ENCODE data around the gene ST8SIA6. TPM values are rescaled to one million over a fixed set of nuclear protein-coding genes. Genes with fewer than 3 reads are reported as not detected.
"Not testable (repeated sequence)": the region's sequence is repeated elsewhere in the genome, so short reads cannot be mapped to it uniquely, and the experiment has no call there.

ST8SIA6 gene
- 0.09 and 0.57 TPM in 2 replicates for total RNA-seq (2014; rRNA removed; shearing (Covaris generic))
- 1.5 TPM in 1 of 2 replicates, not detected in the other for polyA plus RNA-seq (2014; cell fraction: nucleus; rRNA removed)

GRCh38 chr10:17454161-17455014, at the start of gene ST8SIA6:
TSS of gene ST8SIA6 (minus strand) at chr10:17454595. CDS start at chr10:17454255, 340 bp downstream.
- no peak for DNase-seq (ENCODE audit: extremely low read depth, low read depth)

- no peak for DNase-seq (ENCODE audit: extremely low read depth, low read depth)
Observed at GRCh38 chr10:17503795-17504194, 49.4 kb upstream of the ST8SIA6 start.

- DNase-seq (ENCODE audit: extremely low read depth, low read depth) = no peak
Observed at GRCh38 chr10:17502814-17503213, 48.4 kb upstream of the ST8SIA6 start.

GRCh38 chr10:17499014-17499413, 44.6 kb upstream of the ST8SIA6 start:
- not testable (repeated sequence) for DNase-seq (ENCODE audit: extremely low read depth, low read depth)

- no peak for DNase-seq (ENCODE audit: extremely low read depth, low read depth)
Observed at GRCh38 chr10:17497446-17498030, 43.1 kb upstream of the ST8SIA6 start.

GRCh38 chr10:17494626-17495260, 40.3 kb upstream of the ST8SIA6 start:
- DNase-seq (ENCODE audit: extremely low read depth, low read depth) = no peak

GRCh38 chr10:17488848-17489247, 34.5 kb upstream of the ST8SIA6 start:
- no peak for DNase-seq (ENCODE audit: extremely low read depth, low read depth)

GRCh38 chr10:17483079-17483478, 28.7 kb upstream of the ST8SIA6 start:
- DNase-seq (ENCODE audit: extremely low read depth, low read depth) = no peak

- DNase-seq (ENCODE audit: extremely low read depth, low read depth) = no peak
Observed at GRCh38 chr10:17479822-17480221, 25.4 kb upstream of the ST8SIA6 start.

- no peak for DNase-seq (ENCODE audit: extremely low read depth, low read depth)
Observed at GRCh38 chr10:17479015-17479615, 24.7 kb upstream of the ST8SIA6 start.

- DNase-seq (ENCODE audit: extremely low read depth, low read depth) = no peak
Observed at GRCh38 chr10:17476073-17476472, 21.7 kb upstream of the ST8SIA6 start.

GRCh38 chr10:17475661-17476060, 21.3 kb upstream of the ST8SIA6 start:
- no peak for DNase-seq (ENCODE audit: extremely low read depth, low read depth)

GRCh38 chr10:17474595-17475323, 20.4 kb upstream of the ST8SIA6 start:
- no peak for DNase-seq (ENCODE audit: extremely low read depth, low read depth)

- no peak for DNase-seq (ENCODE audit: extremely low read depth, low read depth)
Observed at GRCh38 chr10:17473228-17473950, 19.0 kb upstream of the ST8SIA6 start.

- DNase-seq (ENCODE audit: extremely low read depth, low read depth) = no peak
Observed at GRCh38 chr10:17472481-17473227, 18.3 kb upstream of the ST8SIA6 start.

- no peak for DNase-seq (ENCODE audit: extremely low read depth, low read depth)
Observed at GRCh38 chr10:17470246-17470645, 15.9 kb upstream of the ST8SIA6 start.

- no peak for DNase-seq (ENCODE audit: extremely low read depth, low read depth)
Observed at GRCh38 chr10:17465328-17466125, 11.1 kb upstream of the ST8SIA6 start.

- DNase-seq (ENCODE audit: extremely low read depth, low read depth) = no peak
Observed at GRCh38 chr10:17464545-17464944, 10.2 kb upstream of the ST8SIA6 start.
